ENCODE measurements around the gene BRSK2.
"Not testable (repeated sequence)": the region's sequence is repeated elsewhere in the genome, so short reads cannot be mapped to it uniquely, and the experiment has no call there.

The BRSK2 gene

DNA sequence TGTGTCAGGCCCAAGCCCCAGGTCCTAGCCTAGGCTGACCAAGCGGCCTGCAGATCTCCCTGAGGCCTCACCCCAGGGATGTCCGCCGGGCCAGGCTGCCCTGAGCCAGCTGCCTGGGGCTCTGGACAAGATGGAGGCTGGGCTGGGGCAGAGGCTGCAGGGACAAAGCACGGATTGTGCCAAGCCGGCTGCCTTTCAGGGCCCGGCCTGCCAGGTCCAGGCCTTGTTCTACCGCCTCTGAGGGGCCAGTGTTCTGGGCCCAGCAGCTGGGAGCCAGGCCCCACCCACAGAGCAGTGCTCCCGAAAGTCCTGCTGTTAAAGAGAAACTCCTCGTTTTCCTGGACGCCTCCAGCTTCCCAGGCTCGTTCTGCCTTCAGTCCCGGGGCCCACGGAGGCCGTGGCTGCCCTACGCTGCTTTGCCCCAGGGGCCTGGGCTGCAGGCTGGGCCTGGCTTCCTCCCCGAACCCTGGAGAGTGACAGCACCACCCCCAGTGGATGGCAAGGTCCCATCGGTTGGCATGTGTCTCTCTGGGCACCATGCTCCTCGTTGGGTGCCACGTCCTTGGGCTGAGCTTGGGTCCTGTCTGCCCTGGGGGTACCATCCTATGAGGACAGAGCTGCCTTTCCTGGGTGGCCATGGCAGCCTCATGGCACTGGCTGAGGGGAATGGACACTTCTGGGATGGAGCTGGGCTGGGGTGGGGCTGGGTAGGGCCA lies 7.6 kb downstream of the BRSK2 start:
- no peak for DNase-seq

DNA sequence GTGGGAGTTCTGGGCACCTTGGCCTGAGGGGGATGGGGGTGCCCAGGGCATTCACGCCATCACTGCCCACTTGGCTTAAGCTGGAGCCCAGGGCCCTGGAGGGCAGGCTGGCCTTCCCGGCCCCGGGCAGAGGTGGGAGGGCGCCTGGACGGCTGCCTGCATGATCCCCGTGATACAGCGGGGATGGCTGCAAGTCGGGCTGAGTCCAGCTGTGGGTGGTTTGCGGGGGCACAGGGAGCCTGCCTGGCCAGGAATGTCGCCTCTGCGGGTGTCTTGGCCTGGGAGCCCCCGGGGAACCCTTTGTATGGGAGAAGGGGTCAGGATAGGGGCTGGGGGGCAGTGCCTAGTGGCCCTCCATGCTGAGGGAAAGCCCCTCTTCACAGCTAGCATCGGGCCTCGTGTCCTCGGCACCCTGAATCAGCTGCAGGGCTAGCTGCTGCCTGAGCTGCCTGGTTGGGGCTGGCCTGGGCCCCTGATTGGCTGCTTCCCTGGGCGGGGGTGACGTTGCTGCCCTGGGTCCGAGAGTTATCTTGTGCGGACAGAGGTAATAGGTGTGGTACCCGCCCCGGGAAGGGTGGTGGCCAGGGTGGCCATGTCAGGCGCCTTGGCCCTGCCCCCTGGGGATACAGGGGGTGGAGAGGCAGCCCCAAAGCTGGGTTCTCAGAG lies 8.3 kb downstream of the BRSK2 start:
- DNase-seq = no peak

DNA sequence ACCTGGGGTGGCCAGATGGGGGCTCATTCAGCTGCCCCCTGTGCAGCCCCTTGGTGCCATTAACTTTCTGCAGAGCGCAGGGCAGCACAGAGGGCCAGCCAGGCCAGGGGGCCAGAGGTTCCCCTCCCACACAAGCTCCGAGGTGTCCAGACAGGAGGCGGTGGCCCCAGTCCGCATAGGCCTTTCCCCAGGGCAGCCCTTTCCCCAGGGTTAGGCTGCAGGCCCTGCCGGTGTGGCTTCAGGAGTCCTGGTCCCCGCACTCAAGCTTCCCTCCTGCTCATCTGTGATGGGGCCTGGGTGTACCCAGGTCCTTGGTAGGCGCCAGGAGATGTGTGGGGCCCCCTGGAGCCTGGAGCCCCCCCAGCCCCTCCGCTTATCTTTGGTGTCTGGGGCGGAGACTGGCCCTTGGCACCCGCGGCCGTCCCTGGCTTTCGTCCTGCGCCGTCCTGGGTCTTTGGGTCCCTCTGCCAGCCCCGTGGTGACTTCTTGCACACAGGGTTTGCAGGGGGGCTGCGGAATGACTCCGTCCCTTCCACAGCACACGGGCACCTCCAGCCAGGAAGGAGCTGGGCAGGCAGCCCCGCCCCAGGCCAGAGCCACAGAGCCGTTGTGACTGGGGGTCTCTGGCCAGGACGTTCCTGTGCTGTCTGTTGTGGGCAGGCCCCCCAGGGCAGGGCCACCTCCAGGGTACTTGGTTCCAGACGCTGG lies 8.9 kb downstream of the BRSK2 start:
- no peak for DNase-seq

DNA sequence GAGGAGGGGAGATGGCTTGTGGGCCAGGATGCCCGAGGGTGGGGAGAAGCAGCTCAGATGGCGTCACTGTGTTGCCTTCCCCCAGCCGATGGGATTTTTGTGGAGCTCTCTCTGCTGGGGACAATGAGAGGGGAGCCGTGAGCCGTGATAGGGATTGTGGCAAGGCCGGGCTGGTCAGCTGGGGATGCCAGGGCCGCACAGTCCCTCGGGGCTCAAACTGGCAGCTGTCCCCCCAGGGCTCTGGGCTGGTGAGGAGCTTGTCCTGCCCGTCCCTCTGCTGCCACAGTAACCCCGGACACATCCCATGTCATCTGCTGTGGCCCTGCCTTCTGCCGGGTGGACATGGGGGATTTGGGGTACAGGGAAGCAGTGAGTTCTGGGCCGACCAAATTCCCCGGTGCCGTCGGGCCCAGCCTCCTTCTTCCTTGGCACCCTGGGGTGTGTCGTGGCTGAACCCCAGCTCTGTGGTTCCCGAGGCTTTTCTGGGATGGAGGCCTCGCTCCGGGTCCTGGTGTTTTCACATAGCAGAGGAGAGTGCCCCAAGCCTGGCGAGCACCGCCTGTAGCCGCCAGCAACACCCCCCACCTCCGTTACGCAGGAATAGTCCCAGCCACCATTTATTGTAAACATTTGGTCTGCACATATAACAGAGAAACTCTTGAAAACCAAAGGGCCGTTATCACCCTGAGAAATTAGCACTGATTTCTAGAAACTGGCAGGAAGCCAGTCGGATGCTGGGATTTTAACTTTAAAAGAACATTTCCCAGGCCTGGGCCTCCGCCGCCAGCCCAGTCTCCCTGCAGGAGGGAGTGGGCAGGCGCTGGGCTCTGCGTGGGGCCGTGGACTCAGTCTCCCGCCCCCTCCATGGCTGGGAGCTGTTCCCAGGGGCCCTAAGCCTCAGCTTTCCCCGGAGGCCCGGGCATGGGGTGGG lies 9.9 kb downstream of the BRSK2 start:
- no peak for DNase-seq

DNA sequence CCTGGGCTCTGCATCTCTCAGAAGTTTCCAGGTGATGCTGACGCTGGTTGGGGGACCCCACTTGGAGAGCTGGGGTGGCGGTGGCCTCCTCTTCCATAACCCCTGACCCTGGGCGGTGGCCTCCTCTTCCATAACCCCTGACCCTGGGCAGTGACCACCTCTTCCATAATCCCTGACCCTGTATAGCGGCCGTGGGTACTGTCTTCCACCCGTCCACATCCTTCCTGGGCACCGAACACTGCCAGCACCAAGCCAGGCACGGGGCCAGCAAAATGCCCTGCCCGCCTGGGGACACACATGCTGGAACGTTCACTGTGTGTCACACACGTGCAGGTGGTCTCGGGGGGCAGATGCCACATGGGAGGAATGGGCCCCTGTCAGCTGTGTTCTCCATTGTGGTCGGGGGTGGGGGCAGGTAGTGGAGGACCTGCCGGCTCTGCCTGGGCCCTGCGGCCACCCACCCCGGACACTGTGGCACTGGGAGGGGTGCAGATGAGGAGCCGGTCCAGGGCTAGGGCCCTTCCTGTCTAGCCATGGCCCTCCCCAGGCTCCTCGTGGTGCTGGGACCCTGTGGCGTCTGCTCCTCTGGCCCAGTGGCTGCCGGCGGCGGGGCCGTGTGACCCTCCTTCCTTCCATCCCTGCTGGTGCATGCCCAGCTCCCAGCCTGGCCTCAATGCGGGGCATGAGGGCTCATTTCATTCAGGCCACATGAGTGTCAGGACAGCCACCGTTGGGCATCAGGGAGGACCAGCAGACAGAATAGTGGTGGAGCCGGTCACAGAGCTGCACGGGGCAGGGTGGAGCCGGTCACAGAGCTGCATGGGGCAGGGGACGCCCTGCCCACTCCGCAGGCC lies 10.8 kb downstream of the BRSK2 start:
- DNase-seq = no peak

DNA sequence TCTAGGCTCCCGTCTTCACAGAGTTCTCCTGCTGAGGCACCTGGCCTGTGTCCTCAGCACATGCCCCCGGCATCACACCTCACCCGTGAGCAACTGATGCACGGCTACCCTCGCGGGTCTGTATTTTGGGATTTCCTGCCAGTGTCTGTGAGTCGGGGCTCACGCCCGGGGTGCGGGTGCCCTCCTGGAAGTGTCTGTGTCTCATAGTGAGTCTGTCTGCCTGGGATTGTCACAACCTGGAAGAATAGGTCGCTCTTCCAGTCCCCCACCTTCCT lies 11.4 kb downstream of the BRSK2 start:
- DNase-seq = no peak

DNA sequence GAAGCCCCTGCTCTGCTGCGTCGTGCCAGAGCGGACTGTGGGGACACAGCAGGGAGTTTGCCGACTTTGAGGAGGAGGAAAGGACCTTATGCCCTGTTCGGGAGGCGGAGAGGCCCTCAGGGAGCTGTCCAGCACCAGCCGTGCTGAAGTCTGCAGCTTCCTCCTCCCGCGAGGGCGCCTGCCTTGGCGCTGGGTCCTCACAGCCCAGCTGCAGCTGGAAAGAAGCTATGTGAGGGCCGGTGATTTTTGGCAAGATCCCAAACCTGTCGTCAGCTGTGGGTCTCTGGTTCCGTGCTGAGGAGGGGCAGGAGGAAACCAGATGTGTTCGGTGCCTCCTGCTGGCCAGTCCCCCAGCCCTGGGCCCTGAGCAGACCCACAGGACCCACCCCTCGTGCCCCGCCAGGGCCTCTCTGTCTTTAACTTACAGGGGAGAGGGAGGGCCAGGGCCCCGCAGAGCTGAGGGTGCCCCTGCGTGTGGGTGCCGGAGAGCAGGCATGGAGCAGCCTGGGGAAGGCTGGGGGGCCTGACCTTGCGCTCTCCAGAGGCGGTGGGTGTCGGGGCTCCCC lies 12.0 kb downstream of the BRSK2 start:
- peak; percentile 41 for DNase-seq

DNA sequence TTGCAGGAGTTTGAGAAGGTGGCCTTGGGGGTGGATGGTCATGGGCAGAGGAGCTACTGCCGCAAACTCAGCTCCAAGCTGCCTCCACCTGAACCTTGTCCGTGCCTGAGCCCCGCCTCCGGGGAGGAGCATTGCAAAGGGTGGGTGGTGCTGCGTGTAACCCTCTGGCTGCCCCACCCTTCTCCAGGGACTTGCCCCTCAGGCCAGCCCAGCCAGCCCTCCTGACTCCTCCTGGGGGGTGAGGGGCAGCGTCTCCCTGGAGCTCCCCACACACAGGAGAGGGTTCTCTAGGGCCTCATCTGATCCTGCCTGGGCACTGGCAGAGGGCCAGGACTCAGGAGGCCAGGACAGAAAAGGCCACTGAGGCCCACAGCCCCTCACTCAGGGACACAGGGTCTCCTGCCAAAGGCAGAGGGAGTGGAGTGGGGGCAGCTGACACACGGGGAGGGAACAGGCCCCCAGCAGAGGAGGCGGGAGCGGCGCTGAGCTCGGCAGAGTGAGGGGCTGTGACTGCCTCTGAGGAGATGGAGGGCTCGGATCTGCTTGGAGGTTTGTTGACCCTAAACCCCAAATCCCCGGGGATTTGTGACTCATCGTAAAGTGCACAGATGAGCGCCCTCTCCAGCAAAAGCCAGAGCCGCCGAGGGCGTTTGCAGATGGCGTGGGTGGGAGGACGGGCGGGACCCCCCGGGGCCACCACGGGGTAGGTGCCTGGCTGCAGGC lies 12.8 kb downstream of the BRSK2 start:
- no peak for DNase-seq

DNA sequence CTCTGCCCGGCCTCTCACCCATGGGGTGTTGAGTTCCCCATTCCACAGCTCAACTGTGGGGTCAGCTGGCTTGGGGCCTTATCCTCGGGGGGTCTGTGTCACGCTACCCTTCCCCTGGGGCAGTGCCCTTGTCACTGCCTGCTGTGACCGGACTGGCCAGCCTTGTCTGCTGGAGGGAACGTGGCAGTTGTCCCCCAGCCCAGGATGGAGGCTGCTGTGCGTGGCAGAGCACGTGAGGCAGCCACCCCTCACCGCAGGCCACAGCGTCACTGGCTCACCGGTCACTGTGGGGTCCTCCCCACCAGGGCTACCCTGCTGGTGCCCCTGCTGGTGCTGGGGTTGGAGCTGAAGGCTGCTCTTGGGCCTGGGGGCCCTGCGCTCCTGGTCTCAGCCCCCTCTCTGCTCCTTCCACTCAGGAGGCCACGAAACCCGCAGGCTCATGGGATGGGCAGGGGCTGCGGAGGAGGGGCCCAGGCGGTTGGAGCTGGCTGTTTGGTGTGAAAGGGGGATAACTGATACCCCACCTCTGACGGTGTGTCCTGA lies 13.4 kb downstream of the BRSK2 start:
- DNase-seq = no peak

DNA sequence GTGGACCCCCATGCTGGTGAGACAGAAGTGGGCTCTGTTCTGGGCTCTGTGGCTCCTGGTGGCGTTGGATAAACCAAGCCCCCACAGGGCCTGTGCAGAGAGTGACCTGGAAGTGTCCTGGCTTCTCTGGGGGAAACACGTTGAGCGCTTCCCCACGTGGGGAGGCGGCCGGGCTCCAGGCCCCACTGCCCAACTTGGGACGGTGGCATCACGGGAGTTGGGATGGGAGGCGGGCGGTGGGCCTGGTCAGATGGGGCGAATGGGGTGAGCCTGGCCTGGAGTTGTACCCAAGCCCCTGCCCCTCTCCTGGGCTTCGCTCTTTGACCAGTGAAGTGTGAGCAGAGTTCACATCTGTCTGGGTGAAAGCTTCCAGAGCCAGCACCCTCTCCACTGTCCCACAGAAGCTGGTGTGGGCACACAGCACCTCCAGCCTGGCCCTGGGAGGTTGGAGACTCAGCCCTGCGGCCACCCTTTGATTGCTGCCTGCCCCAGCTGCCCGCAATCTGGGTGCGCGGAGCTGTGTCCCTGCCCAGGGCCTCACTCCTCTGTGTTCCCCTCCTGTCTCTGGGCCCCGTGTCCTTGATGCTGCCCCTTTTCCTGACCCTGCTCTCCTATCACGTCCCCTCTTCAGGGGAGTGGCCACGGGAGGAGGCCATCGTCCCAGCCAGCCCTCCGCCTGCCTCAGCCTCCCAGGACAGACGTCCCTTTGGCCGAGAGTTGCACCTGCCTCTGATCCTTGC lies 14.2 kb downstream of the BRSK2 start:
- no peak for DNase-seq

DNA sequence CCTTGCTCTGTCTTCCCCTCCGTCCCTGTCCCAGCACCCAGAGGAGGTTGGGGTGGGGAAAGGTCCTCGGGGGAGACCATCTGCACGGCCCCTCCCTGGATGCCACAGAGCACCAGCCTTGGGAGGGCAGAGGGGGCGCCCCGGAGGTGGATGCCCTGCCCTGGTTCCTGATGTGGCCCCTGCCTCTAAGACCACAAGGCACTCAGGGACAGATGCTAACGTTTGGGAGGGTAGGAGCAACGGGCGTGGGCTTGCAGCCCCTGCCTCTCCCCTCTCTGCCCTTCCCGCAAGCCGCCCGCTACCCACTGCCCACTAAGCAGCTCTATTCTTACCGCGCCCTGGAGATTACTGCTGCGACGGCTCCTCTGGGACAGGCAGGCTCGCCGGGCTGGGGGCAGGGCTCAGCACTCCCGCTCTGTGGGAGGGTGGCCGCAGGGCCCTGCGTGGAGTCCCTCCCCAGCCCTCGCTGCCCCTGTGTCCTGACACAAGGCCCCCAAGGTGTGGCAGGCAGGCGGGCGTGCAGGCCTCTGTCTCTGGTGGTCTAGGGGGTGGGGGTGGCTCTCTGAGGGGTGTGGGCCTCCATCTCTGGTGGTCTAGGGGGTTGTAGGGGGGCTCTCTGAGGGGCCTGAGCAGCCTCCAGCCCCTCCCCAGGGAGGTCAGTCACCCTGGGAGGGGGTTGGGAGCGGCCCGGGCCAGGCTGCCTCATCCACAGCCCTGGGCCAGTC lies 14.9 kb downstream of the BRSK2 start:
- no peak for DNase-seq

DNA sequence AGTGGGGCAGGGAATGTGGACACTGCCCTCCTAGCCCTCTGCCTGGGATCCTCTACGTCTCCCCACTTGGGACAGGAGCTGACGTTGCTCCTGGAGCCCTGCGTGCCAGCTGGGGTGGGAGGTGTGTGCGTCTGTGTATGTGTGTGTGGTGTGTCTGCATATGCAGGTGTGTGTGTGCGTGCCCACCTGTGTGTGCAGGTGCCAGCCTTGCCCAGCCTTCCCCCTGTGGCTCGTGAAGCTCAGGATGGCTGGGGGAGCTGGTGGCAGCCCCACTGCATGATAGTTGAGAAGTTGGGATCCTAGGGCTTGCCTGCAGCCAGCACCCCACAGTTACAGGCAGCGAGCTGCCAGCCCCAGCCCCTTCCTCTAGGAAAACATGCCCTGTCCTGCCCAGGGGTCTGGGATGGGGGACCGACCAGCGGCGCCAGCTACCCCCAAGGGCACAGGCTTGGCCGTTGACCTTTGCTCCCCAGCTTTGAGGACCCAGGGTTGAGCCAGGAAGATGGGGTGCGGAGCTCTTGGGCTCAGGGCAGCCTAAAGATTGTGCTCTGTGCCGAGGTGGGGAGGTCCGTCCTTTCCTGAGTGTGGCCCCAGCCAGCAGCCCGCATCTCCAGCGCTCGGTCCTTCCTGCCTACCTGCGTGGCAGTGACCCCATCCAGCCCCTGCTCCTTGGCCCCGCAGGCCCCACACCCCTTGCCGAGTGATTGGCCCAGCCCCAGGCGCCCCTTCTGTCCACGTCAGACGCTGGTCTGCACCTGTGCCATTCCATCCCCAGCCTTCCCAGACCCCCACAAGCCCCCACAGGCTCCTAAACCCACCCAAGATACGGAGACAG lies 15.7 kb downstream of the BRSK2 start:
- DNase-seq = no peak

DNA sequence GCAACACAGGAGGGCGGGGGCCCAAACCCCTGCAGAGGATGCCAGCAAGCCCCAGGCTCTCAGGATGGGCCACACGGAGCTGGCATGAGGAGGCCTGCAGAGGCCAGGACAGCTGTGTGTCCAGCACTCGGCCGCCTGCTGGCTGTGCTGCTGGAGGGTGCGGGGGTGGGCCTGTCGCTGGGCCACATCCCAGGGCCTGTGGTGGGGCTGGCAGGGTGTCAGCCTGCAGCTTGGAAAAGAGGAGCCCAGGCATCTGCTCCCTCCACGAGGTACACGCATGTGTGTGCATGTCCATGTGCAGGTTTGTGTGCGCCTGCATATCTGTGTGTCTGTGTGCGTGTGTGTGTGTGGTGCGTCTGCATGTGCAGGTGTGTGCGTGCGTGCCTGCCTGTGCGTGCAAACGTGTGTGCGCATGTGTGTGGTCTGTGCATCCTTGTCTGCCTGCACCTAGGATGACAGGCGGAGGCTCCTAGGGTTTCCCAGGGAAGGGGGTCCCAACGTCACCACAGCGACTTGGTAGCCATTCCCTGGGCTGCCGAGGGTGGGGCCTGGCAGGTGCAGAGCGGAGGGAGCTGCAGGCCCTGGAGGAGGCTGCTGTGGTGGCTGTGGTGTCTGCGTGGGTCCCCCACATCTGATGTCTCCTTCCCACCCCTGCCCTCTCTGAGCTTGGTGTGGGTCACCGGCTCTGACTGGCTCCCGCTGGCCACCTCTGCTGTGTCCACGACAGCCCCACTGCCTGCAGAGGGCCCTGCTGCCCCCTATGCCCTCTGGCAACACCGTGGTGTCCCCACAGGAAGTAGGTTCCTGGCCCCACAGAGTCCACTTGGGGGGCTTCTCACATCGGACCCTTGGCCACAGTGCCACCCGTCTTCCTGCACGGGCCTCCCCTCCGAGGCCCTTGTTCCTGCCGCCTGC lies 17.1 kb downstream of the BRSK2 start:
- DNase-seq = no peak

DNA sequence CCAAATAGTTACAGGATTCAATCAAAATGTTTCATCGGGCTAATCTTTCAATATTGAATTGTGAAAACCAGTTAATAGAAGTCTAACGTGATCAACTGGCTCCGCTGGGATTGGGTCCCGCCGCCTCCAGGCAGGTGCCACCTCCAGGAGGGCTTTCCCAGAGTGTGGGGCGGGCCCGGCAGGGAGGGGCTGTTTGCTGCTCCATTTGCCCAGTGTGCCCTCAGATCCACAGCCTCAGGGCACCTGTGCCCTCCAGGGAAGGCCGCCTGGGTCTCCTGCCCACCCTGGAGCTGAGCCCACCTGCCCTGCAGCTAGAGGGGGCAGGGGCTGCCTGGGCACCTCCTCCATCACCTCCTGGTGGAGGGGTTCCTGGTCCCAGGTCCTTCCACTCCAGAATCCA lies 17.9 kb downstream of the BRSK2 start:
- no peak for DNase-seq

DNA sequence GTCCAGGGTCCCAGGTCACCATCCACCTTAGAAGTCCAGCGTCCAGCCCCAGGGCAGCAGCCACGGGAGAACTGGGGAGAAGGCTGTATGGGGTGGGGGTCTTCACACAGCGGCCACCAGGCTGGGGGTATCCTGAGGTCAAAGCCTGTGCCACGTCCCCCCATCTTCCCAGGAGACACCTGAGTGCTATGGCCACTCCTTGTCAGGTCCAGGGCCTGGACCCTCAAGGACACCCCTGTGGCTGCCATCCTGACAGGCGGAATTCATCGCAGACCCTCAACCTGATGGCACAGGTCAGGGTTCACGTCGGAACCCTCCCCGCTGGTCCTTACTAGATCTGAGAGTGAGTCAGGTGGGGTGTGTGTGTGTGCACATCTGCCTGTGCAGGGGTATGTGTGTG lies 18.6 kb downstream of the BRSK2 start:
- DNase-seq = no peak

DNA sequence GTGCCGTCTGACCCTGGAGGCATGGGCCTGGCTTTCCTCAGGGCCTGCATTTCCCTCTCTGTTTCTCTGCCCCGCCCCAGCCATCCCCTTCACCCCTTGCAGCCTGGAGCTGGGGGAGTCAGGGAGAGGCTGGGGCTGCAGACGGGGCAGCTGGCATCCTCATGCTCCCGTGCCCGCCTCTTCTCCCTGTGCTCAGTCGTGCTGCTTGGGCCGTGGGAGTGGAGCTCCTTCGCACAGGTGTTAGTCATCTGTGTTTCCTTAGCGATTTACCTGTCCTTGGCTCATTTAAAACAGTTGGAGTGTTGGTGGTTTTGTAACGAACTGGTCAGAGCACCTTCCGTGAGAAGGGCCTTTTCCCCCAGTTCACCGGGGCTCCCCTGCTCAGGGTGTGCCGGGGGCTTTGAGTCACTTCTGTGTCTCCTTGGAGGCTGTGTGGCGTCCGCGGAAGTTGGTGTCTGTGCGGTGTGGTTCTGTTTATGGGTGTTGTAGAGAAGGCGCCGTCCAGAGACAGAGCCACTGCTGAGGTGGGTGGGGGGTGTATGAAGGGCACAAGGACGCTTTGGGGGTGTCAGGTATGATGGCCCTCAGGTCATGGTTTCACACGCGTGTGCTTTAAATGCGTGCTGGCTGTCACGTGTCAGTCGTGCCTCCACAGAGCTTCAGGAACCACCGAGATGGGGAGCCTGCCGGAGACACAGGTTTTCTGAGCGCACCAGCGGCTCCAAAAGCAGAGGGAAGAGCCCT lies 19.5 kb downstream of the BRSK2 start:
- DNase-seq = no peak

DNA sequence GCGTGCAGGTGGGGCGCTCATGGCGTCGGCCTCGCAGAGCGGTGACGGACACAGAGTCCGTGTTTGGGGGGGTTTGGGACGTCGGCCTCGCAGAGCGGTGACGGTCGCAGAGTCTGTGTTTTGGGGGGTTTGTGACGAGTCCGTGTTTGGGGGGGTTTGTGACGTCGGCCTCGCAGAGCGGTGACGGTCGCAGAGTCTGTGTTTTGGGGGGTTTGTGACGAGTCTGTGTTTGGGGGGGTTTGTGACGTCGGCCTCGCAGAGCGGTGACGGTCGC lies 20.1 kb downstream of the BRSK2 start:
- DNase-seq = not testable (repeated sequence)

All from activated CD4-positive, alpha-beta T cell treated with anti-CD3 and anti-CD28 coated beads, Interleukin-10, Interleukin-2, amounts not matched to agents 100 ng/mL and 50 ng/mL, durations not matched to agents 16 hours and 8 hours (primary cell).